Fibroblast of skin of back (primary cell): ENCODE data around the gene THBS2.
"Not testable (repeated sequence)": the region's sequence is repeated elsewhere in the genome, so short reads cannot be mapped to it uniquely, and the experiment has no call there.

Experiments used
- DNase-seq: peaks from one replicate; pipeline ENCODE4 v3.0.0-alpha.2; 2013

THBS2 gene

DNA sequence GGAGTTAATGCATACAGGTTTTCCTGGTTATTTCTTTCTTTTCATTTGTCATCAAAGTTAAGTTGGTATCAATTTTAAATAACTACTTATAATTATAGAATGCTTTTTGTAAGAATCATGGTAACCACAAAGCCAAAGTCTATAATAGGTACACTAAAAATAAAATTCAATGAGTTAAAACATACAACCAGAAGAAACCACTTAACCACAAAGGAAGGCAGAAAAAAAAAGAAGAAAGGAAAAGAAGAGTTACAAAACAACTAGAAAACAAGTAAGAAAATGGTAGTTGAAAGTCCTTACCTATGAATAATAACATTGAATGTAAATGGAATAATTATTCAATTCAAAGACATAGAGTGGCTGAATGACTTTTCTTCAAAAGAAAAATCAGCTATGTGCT lies 45.6 kb downstream of the THBS2 start:
- no peak for DNase-seq

DNA sequence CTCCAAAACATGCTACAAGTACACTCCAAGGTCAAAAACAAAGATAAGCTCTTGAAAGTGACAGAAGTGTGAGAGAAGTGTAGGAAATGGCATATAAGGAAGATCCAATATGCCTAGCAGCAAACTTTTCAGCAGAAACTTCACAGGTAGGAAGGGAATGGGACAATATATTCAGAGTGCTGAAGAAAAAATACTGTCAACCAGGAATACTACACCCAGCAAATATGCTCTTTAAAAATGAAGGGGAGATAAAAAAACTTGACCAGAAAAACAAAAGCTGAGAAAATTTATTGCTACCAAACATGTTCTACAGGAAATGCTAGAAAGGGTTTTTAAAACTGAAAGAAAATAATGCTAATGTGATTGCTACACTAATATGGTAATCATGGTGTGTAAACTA lies 46.2 kb downstream of the THBS2 start:
- DNase-seq = no peak

DNA sequence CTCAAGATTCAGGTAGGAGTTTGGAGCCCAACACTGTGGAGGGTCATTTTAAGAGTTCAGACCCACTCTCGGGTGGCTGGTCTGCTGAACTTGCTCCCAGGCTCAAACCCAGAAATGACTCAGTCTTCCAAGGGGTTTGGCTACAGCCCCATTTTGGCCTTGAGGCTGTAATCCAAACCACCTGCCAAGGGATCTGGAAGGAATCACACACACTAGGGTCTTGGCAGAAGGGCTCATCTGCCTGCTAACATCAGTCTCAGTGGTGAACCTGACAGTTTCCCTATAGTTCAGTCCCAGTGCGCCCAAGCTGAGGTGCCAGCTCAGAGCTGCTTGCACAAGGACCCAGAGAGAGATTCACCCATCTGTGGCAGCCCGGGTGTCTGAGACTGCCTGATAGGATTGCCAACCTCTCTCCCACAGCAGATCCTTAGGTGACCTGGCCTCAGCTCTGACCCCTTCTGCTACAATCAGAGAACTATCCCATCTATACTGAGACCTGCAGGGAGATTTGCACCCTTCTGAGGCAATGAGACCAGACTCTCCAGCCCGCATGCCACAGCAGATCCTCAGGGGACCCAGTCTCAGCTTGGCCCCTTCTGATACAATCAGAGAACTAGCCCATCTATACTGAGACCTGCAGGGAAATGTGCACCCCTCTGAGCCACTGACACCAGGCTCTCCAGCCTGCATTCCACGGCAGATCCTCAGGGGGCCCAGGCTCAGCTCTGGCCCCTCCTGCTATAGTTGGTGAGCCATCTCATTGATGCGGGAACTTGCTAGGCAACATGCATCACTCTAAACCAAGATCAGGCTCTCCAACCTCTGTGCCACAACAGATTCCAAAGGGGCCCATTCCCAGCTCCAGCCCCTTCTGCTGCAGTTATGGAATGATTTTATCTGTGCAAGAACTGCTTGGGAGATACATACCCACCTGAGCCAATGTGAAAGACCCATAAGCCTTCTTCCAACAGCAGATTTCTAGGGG lies 48.2 kb downstream of the THBS2 start:
- no peak for DNase-seq

- no peak for DNase-seq
These were observed 49.5 kb downstream of the THBS2 start for GRCh38 chr6:169204167-169204566.

- no peak for DNase-seq
These were observed 51.7 kb downstream of the THBS2 start for GRCh38 chr6:169201985-169202384.

DNA sequence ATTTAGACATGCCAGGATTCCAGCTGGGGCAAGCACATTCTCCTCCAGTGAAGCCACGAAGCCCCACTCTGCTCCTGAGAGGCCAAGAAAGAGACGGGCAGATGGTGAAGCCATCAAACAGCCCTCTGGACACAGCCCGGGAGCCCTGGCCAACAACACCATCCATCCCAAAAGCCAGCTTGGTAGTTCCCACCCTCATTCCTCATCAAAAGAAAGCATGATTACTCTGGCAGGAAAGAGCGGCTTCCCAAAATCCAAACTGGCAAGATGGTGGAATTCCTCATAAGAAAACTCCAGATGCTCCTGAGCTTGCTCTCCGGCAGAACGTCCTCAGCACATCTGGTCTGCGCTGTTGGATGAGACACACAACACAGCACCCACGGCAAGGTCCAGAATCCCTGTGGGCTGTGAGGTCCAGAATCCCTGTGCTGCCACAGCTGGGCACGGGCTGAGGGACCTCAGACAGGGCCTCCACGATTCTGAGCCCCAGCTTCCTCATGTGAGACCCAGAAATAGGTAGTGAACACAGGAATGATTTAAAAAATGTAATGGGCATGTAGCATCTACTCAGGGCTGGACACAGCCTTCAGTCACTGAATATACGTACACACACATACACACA lies 52.6 kb downstream of the THBS2 start:
- no peak for DNase-seq

GRCh38 chr6:169199625-169200335 lies 53.9 kb downstream of the THBS2 start:
- no peak for DNase-seq

- no peak for DNase-seq
These were observed 54.8 kb downstream of the THBS2 start for GRCh38 chr6:169198885-169199284.

DNA sequence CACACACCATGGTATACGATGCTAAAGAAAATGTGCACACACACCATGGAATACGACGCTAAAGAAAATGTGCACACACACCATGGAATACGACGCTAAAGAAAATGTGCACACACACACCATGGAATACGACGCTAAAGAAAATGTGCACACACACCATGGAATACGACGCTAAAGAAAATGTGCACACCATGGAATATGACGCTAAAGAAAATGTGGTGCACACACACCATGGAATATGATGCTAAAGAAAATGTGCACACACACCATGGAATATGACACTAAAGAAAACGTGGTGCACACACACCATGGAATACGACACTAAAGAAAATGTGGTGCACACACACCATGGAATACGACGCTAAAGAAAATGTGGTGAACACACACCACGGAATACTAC lies 55.7 kb downstream of the THBS2 start:
- DNase-seq = not testable (repeated sequence)

DNA sequence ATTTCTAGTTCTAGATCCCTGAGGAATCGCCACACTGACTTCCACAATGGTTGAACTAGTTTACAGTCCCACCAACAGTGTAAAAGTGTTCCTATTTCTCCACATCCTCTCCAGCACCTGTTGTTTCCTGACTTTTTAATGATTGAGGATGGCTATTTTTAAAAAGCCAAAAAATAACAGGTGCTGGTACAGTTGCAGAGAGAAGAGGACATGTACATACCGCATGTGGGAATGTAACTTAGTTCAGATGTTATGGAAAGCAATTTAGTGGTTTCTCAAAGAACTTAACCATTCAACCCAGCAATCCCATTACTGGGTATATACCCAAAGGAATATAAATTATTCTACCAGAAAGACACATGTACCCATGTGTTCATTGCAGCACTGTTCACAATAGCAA lies 57.4 kb downstream of the THBS2 start:
- DNase-seq = not testable (repeated sequence)

DNA sequence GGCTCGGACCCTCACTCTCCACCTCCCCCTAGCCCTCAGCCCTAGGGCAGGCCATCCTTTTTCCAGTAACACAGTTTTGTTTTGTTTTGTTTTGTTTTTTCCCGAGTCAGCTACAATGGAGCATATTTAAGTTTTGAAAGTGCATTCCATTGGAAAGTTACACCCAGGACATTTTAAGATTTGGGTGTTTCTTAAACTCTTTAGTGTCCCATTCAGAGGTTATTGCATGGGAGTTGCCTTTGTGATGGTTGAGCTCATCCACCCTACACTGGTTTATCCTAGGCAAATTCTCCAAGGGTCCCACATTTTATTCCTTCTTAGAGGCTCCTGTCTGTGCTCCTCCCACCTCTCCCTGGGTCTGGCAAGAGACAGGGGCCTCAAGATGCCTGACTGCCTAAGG lies 58.9 kb downstream of the THBS2 start:
- DNase-seq = no peak

GRCh38 chr6:169190970-169191369 lies 62.7 kb downstream of the THBS2 start:
- DNase-seq = no peak

DNA sequence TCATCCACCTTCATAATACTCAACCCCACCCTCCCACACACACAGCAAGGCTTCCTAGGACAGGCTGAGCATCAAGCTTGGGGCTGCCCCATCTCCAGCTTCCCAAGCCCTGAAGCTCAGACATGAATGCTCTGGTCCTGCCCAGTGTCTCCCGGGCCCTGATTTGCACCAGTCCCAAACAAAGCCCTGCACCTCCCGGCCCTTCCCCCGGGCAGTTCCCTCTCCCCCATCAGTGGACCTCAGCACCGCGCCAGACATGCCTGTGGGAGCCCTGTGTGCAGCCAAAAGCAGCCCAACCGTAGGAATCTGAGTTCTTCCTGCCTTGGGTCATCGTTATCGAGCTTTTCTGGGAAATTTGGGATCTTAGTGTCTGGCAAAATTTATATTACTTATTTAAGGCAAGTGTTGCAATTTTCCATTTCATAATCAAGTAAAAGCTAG lies 63.5 kb downstream of the THBS2 start:
- peak; percentile 89 for DNase-seq

GRCh38 chr6:169189686-169190085 lies 64.0 kb downstream of the THBS2 start:
- DNase-seq = peak; percentile 26

GRCh38 chr6:169189182-169189581 lies 64.5 kb downstream of the THBS2 start:
- no peak for DNase-seq

- peak; percentile 77 for DNase-seq
These were observed 65.2 kb downstream of the THBS2 start for GRCh38 chr6:169188475-169188874.

- DNase-seq = no peak
These were observed 65.6 kb downstream of the THBS2 start for GRCh38 chr6:169188051-169188470.

GRCh38 chr6:169186496-169187169 lies 67.0 kb downstream of the THBS2 start:
- DNase-seq = no peak

- DNase-seq = no peak
These were observed 67.8 kb downstream of the THBS2 start for GRCh38 chr6:169185692-169186485.

DNA sequence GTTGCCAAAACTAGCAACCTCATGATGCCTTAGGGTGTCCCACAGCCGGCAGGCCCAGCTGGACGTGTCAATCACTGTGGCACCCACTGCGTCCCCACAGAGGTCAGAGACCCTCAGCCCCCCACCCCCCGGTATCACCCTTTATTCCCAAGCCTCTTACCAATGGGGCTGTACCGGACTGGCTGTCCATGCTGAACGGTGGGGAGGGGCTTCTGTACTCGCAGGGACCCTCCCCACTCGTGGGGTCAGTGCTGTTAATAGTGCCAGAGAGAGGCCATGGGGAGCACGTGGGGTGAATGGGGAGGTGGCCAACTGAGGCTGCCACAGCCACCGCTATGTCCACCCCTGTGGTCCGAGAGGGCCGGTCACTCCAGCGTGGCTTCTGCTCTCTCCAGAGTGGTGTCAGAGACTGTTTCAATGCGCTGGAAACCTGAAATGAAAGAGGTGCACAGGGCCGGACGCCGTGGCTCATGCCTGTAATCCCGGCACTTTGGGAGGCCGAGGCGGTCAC lies 68.6 kb downstream of the THBS2 start:
- DNase-seq = no peak

DNA sequence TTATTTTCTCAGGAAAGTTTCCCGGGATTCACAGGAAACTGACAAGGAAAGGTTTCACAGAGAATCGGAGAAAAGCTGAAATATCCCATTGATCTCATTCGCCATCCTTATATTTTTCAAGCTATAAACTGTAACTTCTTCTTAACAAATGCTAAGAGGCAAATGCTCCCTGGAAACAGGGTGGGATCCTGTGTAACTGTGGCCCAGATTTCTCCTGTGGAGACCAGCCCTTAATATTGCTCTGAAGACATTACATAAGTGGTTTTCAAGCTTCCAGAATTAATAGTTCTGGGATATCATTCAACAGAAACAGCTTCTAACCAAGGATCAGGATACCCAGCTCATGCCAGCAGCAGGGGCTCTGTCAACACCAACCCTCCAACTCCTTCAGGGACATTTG lies 69.2 kb downstream of the THBS2 start:
- DNase-seq = no peak

DNA sequence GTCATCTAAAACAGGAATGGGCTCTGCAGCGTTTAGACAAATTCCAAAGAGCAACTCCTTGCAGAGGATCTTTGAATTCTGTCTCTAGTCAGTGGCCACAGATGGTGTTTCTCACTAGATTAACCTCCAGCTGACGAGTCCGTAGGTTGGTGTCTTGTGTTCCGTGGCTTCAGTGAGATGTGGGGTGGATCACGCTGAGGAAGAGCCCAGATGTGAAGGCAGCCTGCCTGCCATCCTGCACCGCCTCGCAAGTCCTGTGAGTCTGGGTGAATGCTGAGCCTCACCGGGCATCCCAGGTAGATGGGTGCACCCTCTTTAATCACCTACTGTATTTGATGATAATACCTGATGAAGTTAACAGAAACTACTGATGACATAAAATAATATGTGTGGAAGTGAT lies 70.4 kb downstream of the THBS2 start:
- DNase-seq = no peak
